Right atrium auricular region (tissue), 2 donors: Measurements from ENCODE around the gene DOK4. TPM values are rescaled to one million over a fixed set of nuclear protein-coding genes. Genes with fewer than 3 reads are reported as not detected.

Experiments used
- DNase-seq: peaks from one replicate; pipeline ENCODE4 v3.0.0-alpha.2; 2019; ENCODE audit warnings: low spot score
- H3K27ac ChIP-seq, 2 donors: fragments of 200-600 bp; sonication (generic); 1 replicate in 1 of 2; 2 replicates in 1 of 2; pipeline ENCODE4 v1.5.1; 2016 to 2019
- H3K27me3 ChIP-seq, 2 donors: fragments of 200-600 bp; sonication (generic); one replicate each; pipeline versions ENCODE4 v1.5.1 to v1.6.0; 2017 to 2019
- H3K36me3 ChIP-seq: fragments of 200-600 bp; sonication (generic); one replicate; pipeline ENCODE4 v1.5.1; 2016
- H3K4me1 ChIP-seq, 2 donors: fragments of 200-600 bp; sonication (generic); one replicate each; pipeline versions ENCODE4 v1.5.1 to v1.6.0; 2017 to 2019
- H3K4me3 ChIP-seq, 2 donors: fragments of 200-600 bp; sonication (generic); 1 replicate in 1 of 2; 2 replicates in 1 of 2; pipeline ENCODE4 v1.5.1; 2017 to 2019; ENCODE audit warnings: mild to moderate bottlenecking in 1 of 2, moderate library complexity in 1 of 2
- H3K9me3 ChIP-seq, 2 donors: fragments of 200-600 bp; sonication (generic); one replicate each; pipeline ENCODE4 v1.5.1; 2019
- CTCF ChIP-seq, 2 donors: fragments of 200-600 bp; sonication (generic); IDR thresholded peaks; one replicate each; pipeline ENCODE4 v1.5.1; 2019; ENCODE audit warnings: antibody characterized with exemption in 2 of 2
- total RNA-seq, 2 donors: library from RNA; depleted of rRNA; stranded (reverse); fragments of >200 nt; gene quantifications; one replicate each; pipeline ENCODE4 v1.1.0, GENCODE V29; 2016

The DOK4 gene
- total RNA-seq, 2 donors from 2014 or later: 15.2 to 34.2 TPM

- Histone ChIP-seq H3K27me3 (no peaks in the 10 kb centered on the region), H3K9me3 (no peaks in the 10 kb centered on the region), H3K4me1 (peaks cover 0 to 60% of the 10 kb centered on the region in 2 donors), H3K27ac (no peak overlapping the region), H3K36me3 (peaks cover 48% of the 10 kb centered on the region), H3K4me3 (no peak overlapping the region)
- DNase-seq: no peak
- TF ChIP-seq CTCF (IDR thresholded peaks at IDR 0.05): no peak
Measured at GRCh38 chr16:57474671-57475661, 11.3 kb downstream of the DOK4 start.

GRCh38 chr16:57473906-57474305 is 12.4 kb downstream of the DOK4 start:
- no peak for TF ChIP-seq CTCF (IDR thresholded peaks at IDR 0.05)
- Histone ChIP-seq H3K27me3 (no peaks in the 10 kb centered on the region), H3K27ac (no peak overlapping the region), H3K9me3 (no peaks in the 10 kb centered on the region), H3K4me1 (peaks cover 0 to 53% of the 10 kb centered on the region in 2 donors), H3K4me3 (no peak overlapping the region), H3K36me3 (peaks cover 58% of the 10 kb centered on the region)
- DNase-seq: no peak

- H3K4me1 ChIP-seq: peaks cover 0 to 47% of the 10 kb centered on the region in 2 donors
- DNase-seq: no peak
- H3K36me3 ChIP-seq: peaks cover 64% of the 10 kb centered on the region
Measured at GRCh38 chr16:57473176-57473840, 13.0 kb downstream of the DOK4 start.

DNA sequence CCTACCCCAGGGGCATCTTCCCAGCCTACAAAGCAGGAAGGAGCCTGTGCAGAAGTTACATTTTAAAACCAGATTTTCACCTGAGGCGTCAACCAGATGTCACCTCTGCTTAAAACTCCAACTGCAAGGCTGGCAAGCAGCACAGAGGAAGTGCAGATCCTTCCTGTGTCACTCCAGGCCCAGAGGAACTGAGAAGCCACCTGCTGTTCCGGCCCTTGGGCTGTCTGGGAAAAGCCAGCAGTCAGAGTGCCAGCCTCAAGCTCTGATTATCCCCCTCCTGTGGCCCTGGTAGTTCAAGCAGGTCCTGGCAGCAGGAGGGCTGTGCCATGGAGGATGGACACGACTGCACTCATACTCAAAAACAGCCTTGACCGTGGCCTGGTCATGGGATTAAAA is 13.6 kb downstream of the DOK4 start:
- peaks cover 0 to 41% of the 10 kb centered on the region in 2 donors for H3K4me1 ChIP-seq
- H3K4me3 ChIP-seq: no peak overlapping the region
- no peaks in the 10 kb centered on the region for H3K9me3 ChIP-seq
- H3K27ac ChIP-seq: no peak overlapping the region
- no peak for DNase-seq
- peaks cover 70% of the 10 kb centered on the region for H3K36me3 ChIP-seq
- H3K27me3 ChIP-seq: no peaks in the 10 kb centered on the region
- TF ChIP-seq CTCF (IDR thresholded peaks at IDR 0.05): no peak

More at GRCh38 chr16:57473176-57473840, 13.0 kb downstream of the DOK4 start:
- H3K9me3 ChIP-seq: no peaks in the 10 kb centered on the region
- H3K27me3 ChIP-seq: no peaks in the 10 kb centered on the region
- no peak overlapping the region for H3K27ac ChIP-seq
- H3K4me3 ChIP-seq: no peak overlapping the region
- no peak for TF ChIP-seq CTCF (IDR thresholded peaks at IDR 0.05)

DNA sequence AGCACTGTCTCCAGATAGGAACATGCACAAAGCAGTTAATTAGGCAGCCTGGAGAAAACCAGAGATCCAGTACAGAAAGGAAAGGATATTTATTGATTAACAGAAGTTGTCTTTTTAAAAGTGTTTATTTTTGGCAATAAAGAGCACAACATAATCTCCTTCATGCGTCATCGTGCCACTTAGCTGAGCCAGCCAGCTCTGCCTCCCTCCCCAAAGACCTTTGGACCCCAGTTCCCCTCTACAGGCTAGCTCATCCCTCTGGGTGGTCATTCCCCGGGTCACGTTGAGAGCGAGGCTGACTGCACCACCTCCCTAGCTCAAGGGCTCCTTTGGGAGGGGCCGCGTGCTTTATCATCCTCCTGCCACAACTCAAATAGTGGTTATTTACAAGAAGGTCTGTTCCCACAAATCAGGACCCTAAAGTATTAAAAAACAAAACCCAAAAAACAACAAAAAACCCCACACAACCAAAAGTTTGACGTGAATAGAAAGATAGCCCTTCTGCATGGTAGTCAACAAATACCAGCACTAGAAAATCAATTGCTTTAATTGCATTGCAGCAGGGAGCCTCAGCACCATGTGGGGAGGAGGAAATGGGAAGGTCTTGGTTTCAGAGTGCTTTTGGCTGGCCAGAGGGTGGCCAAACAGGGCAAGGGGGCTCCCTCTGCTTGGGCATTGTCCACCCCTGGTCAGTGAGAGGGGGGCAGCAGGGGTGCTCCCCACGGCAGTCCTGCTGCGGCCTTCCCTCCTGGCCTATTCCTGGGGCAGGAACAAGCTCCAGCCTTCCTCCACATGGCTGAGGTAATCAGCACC is 14.2 kb downstream of the DOK4 start:
- no peak for TF ChIP-seq CTCF (IDR thresholded peaks at IDR 0.05)
- no peaks in the 10 kb centered on the region for H3K9me3 ChIP-seq
- no peak overlapping the region for H3K27ac ChIP-seq
- no peak overlapping the region for H3K4me3 ChIP-seq
- no peak for DNase-seq
- no peaks in the 10 kb centered on the region for H3K27me3 ChIP-seq
- peaks cover 0 to 35% of the 10 kb centered on the region in 2 donors for H3K4me1 ChIP-seq
- H3K36me3 ChIP-seq: peaks cover 73% of the 10 kb centered on the region
